ENCODE results near the gene ARHGEF1. TPM values are rescaled to one million over a fixed set of nuclear protein-coding genes. Genes with fewer than 3 reads are reported as not detected.

Gene ARHGEF1
- total RNA-seq, 1 donor from 2014 or later, result 69.9 TPM

DNA sequence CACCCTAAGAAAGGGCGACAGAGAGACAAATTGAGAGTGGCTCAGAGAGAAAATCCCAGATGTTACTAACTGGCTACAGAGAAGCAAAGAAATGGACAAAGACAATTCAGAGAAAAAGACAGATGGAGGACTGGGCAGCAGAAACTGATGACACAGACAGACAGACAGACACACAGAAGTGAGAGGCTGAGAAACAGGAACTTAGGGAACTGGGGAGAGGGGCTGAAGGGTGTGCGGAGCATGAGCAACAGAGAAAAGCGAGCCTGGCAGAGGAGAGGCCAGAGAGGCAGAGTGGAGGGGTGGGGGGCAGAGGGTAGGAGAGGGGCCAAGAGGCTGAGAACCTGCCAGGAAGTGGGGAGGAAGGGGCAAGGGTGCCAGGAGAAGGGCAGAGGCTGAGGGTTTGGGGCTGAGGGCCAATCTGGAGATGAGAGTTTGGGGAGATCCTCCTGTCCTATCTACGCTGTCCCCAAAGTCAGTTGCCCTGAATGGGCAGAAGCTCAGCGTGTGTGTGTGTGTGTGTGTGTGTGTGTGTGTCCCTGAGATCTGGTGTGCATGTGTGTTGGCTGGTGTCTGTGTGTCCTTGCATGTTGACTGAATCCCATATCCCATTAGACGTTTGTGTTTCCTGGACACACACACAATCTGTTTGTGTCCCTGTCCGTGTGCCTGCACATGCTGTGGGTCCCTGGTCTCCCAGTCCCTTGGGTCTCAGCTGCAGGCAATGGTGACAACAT lies 50.9 kb downstream of the ARHGEF1 start:
- H3K27me3 Mint-ChIP-seq (ENCODE audit: low read depth), result peaks cover 85% of the 10 kb centered on the region
- H3K27ac Mint-ChIP-seq (ENCODE audit: unreplicated experiment), result no peak overlapping the region
- no peak overlapping the region for H3K4me3 Mint-ChIP-seq
- no peak for DNase-seq (ENCODE audit: low read depth, low spot score)
- H3K36me3 Mint-ChIP-seq (ENCODE audit: low read depth), result no peaks in the 10 kb centered on the region
- TF ChIP-seq, protein P1, sequence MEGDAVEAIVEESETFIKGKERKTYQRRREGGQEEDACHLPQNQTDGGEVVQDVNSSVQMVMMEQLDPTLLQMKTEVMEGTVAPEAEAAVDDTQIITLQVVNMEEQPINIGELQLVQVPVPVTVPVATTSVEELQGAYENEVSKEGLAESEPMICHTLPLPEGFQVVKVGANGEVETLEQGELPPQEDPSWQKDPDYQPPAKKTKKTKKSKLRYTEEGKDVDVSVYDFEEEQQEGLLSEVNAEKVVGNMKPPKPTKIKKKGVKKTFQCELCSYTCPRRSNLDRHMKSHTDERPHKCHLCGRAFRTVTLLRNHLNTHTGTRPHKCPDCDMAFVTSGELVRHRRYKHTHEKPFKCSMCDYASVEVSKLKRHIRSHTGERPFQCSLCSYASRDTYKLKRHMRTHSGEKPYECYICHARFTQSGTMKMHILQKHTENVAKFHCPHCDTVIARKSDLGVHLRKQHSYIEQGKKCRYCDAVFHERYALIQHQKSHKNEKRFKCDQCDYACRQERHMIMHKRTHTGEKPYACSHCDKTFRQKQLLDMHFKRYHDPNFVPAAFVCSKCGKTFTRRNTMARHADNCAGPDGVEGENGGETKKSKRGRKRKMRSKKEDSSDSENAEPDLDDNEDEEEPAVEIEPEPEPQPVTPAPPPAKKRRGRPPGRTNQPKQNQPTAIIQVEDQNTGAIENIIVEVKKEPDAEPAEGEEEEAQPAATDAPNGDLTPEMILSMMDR (conservative IDR thresholded peaks at IDR 0.05), result no peak
- H3K9me3 Mint-ChIP-seq, result no peaks in the 10 kb centered on the region
- H3K4me1 Mint-ChIP-seq, result peaks cover 18% of the 10 kb centered on the region

DNA sequence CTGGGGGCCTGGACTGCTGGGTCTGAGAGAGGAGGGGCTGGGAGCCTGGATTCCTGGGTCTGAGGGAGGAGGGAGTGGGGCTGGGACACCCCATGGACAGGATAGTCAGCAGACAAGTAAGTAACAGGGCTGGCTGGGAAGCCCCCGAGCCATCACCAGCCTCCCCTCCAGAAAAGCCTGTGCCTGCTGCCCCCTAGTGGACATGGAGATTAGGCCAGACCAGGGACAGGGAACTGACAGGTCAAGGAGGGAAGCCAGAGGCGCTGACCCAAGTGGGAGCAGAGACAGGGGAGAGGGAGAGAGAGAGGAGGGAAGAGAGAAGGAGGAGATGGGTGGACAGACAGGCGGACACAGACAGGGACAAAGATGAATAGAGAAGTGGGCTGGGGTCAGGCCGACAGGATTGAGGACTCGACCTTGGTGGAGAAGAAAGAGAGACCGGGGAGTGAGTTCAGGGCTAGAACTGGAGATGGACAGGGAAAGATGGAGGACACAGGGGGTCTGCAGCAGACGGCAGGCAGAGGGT lies 51.9 kb downstream of the ARHGEF1 start:
- Mint-ChIP-seq H3K4me1 (peaks cover 13% of the 10 kb centered on the region), H3K27me3 (ENCODE audit: low read depth) (peaks cover 78% of the 10 kb centered on the region), H3K27ac (ENCODE audit: unreplicated experiment) (no peak overlapping the region), H3K4me3 (peak overlapping the region; percentile 11), H3K36me3 (ENCODE audit: low read depth) (no peaks in the 10 kb centered on the region), H3K9me3 (no peaks in the 10 kb centered on the region)
- TF ChIP-seq, protein P1 (conservative IDR thresholded peaks at IDR 0.05), result peak; percentile 86
- peak; percentile 93 for DNase-seq (ENCODE audit: low read depth, low spot score)

DNA sequence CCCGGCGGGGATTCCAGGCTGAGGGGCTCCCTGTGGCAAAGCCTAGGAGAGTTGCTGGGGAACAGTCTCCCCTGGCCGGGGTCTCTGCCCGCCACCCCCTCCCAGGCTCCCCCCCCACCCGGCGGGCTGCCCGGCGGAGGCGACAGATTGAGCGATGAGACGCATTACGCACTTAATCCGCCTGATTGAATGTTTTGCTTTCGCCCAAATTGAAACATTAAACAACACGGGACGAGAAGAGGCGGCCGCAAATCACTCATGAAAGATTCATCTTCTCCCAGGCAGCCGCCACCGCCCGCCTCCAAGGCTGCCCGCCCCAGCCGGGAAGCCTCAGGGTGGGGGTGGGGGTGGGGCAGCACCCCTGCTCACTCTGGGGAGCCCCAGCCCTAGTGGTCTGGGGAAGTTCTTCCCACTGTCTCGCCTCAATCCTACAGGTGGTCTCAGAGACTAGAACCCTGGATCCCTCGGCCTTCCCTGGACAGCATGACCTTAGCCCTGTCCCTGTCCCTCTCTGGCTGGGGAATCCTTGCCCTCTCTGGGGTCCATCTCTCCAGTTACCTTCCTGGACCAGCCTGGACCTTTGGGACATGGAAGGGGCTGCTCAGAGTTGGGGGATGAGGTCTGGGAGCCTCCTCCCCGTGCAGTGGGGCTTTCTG lies 52.9 kb downstream of the ARHGEF1 start:
- Mint-ChIP-seq H3K27ac (ENCODE audit: unreplicated experiment) (no peak overlapping the region), H3K4me1 (peaks cover 13% of the 10 kb centered on the region), H3K36me3 (ENCODE audit: low read depth) (no peaks in the 10 kb centered on the region), H3K4me3 (no peak overlapping the region), H3K9me3 (no peaks in the 10 kb centered on the region), H3K27me3 (ENCODE audit: low read depth) (peaks cover 72% of the 10 kb centered on the region)
- DNase-seq (ENCODE audit: low read depth, low spot score), result no peak
- TF ChIP-seq, protein P1 (conservative IDR thresholded peaks at IDR 0.05), result no peak

DNA sequence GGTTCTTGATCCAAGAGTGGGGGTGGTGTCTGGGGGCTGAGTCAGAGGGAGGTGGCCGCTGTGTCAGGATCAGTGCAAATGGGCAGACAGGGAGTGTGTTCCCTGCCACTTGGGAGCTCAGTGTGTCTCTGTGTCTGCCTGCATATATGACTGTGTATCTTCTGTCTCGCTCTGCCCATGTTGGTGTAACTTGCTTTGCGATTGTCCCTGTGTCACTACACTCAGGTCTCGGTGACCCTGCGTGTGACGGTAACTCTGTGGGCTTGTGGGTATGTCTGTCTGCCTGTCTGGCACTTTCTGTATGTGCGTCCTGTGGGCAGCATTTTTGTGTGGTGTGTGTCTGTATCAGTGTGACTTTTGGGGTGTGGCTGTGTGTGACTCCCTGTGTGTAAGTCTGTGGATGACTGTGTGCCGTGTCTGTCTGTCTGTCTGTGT lies 53.4 kb downstream of the ARHGEF1 start:
- peak overlapping the region; percentile 81 for H3K27ac Mint-ChIP-seq (ENCODE audit: unreplicated experiment)

DNA sequence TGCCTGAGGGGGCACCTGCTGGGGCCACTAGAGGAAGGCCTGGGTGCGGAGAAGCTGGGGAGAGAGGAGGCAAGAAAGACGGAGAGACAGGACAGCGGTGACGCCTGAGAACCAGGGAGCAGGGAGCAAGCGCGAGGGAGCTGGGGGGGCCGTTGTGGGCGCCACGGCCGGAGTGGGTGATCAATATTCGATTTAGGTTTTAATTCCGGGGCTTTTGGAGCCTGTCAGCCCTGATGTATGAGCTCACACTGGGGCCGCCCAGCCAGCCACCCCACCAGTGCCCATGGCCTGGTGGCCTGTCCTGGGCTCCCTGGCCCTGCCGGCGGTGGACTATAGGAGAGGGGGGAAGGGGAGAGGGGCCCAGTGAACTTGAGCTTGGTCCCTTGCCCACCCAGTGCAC lies 54.0 kb downstream of the ARHGEF1 start:
- TF ChIP-seq, protein P1 (conservative IDR thresholded peaks at IDR 0.05), result no peak
- peaks cover 19% of the 10 kb centered on the region for H3K4me1 Mint-ChIP-seq

More for the DNA sequence above, 53.4 kb downstream of the ARHGEF1 start:
- H3K4me1 Mint-ChIP-seq, result peaks cover 15% of the 10 kb centered on the region
- TF ChIP-seq, protein P1 (conservative IDR thresholded peaks at IDR 0.05), result no peak
- no peaks in the 10 kb centered on the region for H3K9me3 Mint-ChIP-seq
- no peak for DNase-seq (ENCODE audit: low read depth, low spot score)
- peak overlapping the region; percentile 39 for H3K4me3 Mint-ChIP-seq
- no peaks in the 10 kb centered on the region for H3K36me3 Mint-ChIP-seq (ENCODE audit: low read depth)
- peaks cover 71% of the 10 kb centered on the region for H3K27me3 Mint-ChIP-seq (ENCODE audit: low read depth)

More for the DNA sequence above, 54.0 kb downstream of the ARHGEF1 start:
- DNase-seq (ENCODE audit: low read depth, low spot score), result no peak
- H3K27ac Mint-ChIP-seq (ENCODE audit: unreplicated experiment), result no peak overlapping the region
- H3K36me3 Mint-ChIP-seq (ENCODE audit: low read depth), result no peaks in the 10 kb centered on the region
- peaks cover 70% of the 10 kb centered on the region for H3K27me3 Mint-ChIP-seq (ENCODE audit: low read depth)
- H3K4me3 Mint-ChIP-seq, result no peak overlapping the region
- H3K9me3 Mint-ChIP-seq, result no peaks in the 10 kb centered on the region
